Measurements from ENCODE around the gene SSBP4. TPM values are rescaled to one million over a fixed set of nuclear protein-coding genes. Genes with fewer than 3 reads are reported as not detected.

Gene SSBP4
- total and polyA plus RNA-seq, 2 of the 4 experiments (the other 2 are of a cell fraction) = 14.9 to 39.7 TPM

DNA sequence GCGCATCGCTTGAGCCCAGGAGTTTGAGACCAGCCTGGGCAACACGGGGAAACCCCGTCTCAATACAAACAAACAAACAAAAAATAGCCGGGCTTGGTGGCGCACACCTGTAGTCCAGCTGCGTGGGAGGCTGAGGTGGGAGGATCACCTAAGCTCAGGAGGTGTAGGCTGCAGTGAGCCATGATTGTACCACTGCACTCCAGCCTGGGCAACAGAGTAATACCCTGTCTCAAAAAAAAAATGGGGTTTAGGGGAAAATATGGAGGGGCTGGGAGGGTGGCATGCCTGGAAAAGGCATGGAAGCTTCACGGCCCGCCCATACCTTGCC is 20.7 kb downstream of the SSBP4 start:
- Histone ChIP-seq H3K23ac (ENCODE audit: low read depth, low read length) (no peak overlapping the region), H2AK5ac (ENCODE audit: low read depth, low read length) (no peak overlapping the region), H3K18ac (ENCODE audit: low read depth, low read length) (no peak overlapping the region), H4K5ac (ENCODE audit: low read depth, low read length) (no peak overlapping the region), H2BK20ac (ENCODE audit: low read depth, low read length) (no peak overlapping the region), H3K27me3 (ENCODE audit: control insufficient read depth, insufficient read depth, low read length) (no peaks in the 10 kb centered on the region), H3K27ac (ENCODE audit: insufficient read depth, low read length) (no peak overlapping the region), H3K9me1 (ENCODE audit: insufficient read depth, low read length) (peaks cover 12% of the 10 kb centered on the region; the same call in 1 of the 2 replicates), H3K56ac (ENCODE audit: extremely low read depth, insufficient read depth, low read length) (no peak overlapping the region), H2BK15ac (ENCODE audit: low read depth, low read length) (no peak overlapping the region), H3K79me1 (ENCODE audit: low read depth in 1 of 2, low read length in 2 of 2) (peaks cover 7 to 31% of the 10 kb centered on the region in 2 experiments; a peak in 3 of 4 replicates), H2BK5ac (ENCODE audit: low read depth, low read length, poor library complexity, severe bottlenecking) (no peak overlapping the region), H4K20me1 (ENCODE audit: insufficient read depth, low read length) (peaks cover 56% of the 10 kb centered on the region), H2AK9ac (replicated peaks; ENCODE audit: low read depth, low read length, poor library complexity) (no peak overlapping the region), H2BK120ac (ENCODE audit: low read depth, low read length) (no peak overlapping the region), H2AFZ (replicated peaks; ENCODE audit: low read length, poor library complexity) (no peak overlapping the region), H3K9me3 (ENCODE audit: control insufficient read depth, insufficient read depth, low read length) (no peaks in the 10 kb centered on the region), H3K4ac (ENCODE audit: low read depth, low read length) (no peak overlapping the region), H3K4me2 (ENCODE audit: low read depth, low read length) (no peak overlapping the region), H4K8ac (ENCODE audit: low read depth in 2 of 2, low read length in 2 of 2) (no peak overlapping the region), H3K9ac (ENCODE audit: low read depth, low read length) (no peak overlapping the region), H3K36me3 (ENCODE audit: control insufficient read depth, insufficient read depth, low read length) (peaks cover 31% of the 10 kb centered on the region), H4K91ac (ENCODE audit: insufficient read depth, low read depth, low read length) (no peak overlapping the region), H3K4me3 (ENCODE audit: insufficient read depth, low read depth, low read length) (no peak overlapping the region), H3K4me1 (ENCODE audit: control insufficient read depth, insufficient read depth, low read length) (peaks cover 22% of the 10 kb centered on the region; the same call in 1 of the 2 replicates), H3K14ac (replicated peaks; ENCODE audit: low read depth, low read length) (no peak overlapping the region)
- CTCF ChIA-PET = no interaction called here
- 100% methylated on average over 3 of the region's 9 CpGs; no CpG with 5 or more reads in 1 of the 2 experiments for WGBS, 2 experiments (ENCODE audit: extremely low coverage in 2 of 2, insufficient read length in 1 of 2)
- dilution Hi-C loops (cut with HindIII; ENCODE audit: low sequenced_read_pairs, unreplicated experiment) = no loop called here
- intact Hi-C loops (cut with micrococcal nuclease) = no loop called here
- BruUV-seq (replicated peaks) = no TSS peak
- ATAC-seq (ENCODE audit: low read depth) = no peak
- POLR2A ChIA-PET (ENCODE audit: unreplicated experiment) = no interaction called here
- TF ChIP-seq CTCF (conservative IDR thresholded peaks at IDR 0.05; ENCODE audit: low read depth, low read length) (no peak), MAZ (IDR thresholded peaks at IDR 0.05; ENCODE audit: borderline replicate concordance, low read depth, low read length) (no peak), MAFK (IDR thresholded peaks at IDR 0.05; ENCODE audit: low read depth, low read length) (no peak)
- DNase-seq = no peak
- in situ Hi-C loops (cut with MboI; ENCODE audit: low sequenced_read_pairs) = no loop called here
